ENCODE results near the gene CXXC1. TPM values are rescaled to one million over a fixed set of nuclear protein-coding genes. Genes with fewer than 3 reads are reported as not detected.

CXXC1 gene
- polyA plus RNA-seq, 1 donor (not counting 4 experiments of a cell fraction or from before 2014, with no cell fraction given) = 33.6 TPM

- Histone ChIP-seq H3K9me3 (ENCODE audit: control insufficient read depth, low read depth, low read length) (no peaks in the 10 kb centered on the region), H3K9me1 (ENCODE audit: control insufficient read depth, extremely low read depth, insufficient read depth, low read length) (peaks cover 3% of the 10 kb centered on the region), H3K27me3 (ENCODE audit: control insufficient read depth, extremely low read depth, insufficient read depth, low read length) (no peaks in the 10 kb centered on the region), H3K27ac (ENCODE audit: control insufficient read depth, insufficient read depth, low read length) (no peak overlapping the region), H3K4me3 (ENCODE audit: control insufficient read depth in 2 of 3, extremely low read depth in 1 of 3, insufficient read depth in 2 of 3, low read depth in 1 of 3, low read length in 3 of 3) (peak overlapping the region in 1 of 3 experiments; percentile 100), H2AFZ (ENCODE audit: control insufficient read depth, low read length) (no peak overlapping the region), H4K20me1 (ENCODE audit: control insufficient read depth, extremely low read depth, insufficient read depth, low read length) (no peaks in the 10 kb centered on the region), H3K4me2 (ENCODE audit: control insufficient read depth, extremely low read depth, insufficient read depth, low read depth, low read length) (no peak overlapping the region), H3K4me1 (ENCODE audit: control insufficient read depth, extremely low read depth, insufficient read depth, low read length) (peaks cover 58% of the 10 kb centered on the region), H3K79me2 (ENCODE audit: control insufficient read depth, insufficient read depth, low read length) (peaks cover 62% of the 10 kb centered on the region), H3K36me3 (ENCODE audit: control insufficient read depth in 2 of 2, extremely low read depth in 1 of 2, insufficient read depth in 2 of 2, low read length in 2 of 2) (peaks cover 19 to 49% of the 10 kb centered on the region in 2 experiments), H3K9ac (ENCODE audit: control insufficient read depth, extremely low read depth, insufficient read depth, low read length) (no peak overlapping the region)
- DNase-seq (ENCODE audit: low read depth, low spot score) (no peak), FAIRE-seq (no peak)
- dilution Hi-C loops (cut with MboI; ENCODE audit: extremely low pct_ligation_motif_present, low sequenced_read_pairs) = no loop called here
- TF ChIP-seq CTCF (optimal IDR thresholded peaks at IDR 0.05 in 1 of 3, IDR thresholded peaks at IDR 0.05 in 1 of 3, conservative IDR thresholded peaks at IDR 0.05 in 1 of 3; ENCODE audit: extremely low read depth in 1 of 3, insufficient read depth in 2 of 3, low read length in 3 of 3) (no peak), EZH2 (IDR thresholded peaks at IDR 0.05; ENCODE audit: low read length) (no peak)
Observed at GRCh38 chr18:50282521-50283335, 4.8 kb downstream of the CXXC1 start.

GRCh38 chr18:50281972-50282520 is 5.4 kb downstream of the CXXC1 start:
- Histone ChIP-seq H3K36me3 (ENCODE audit: control insufficient read depth in 2 of 2, extremely low read depth in 1 of 2, insufficient read depth in 2 of 2, low read length in 2 of 2) (peaks cover 19 to 49% of the 10 kb centered on the region in 2 experiments), H3K4me3 (ENCODE audit: control insufficient read depth in 2 of 3, extremely low read depth in 1 of 3, insufficient read depth in 2 of 3, low read depth in 1 of 3, low read length in 3 of 3) (peak overlapping the region; percentile 85 to 100 (median 99)), H3K4me2 (ENCODE audit: control insufficient read depth, extremely low read depth, insufficient read depth, low read depth, low read length) (peak overlapping the region; percentile 81), H3K9me3 (ENCODE audit: control insufficient read depth, low read depth, low read length) (no peaks in the 10 kb centered on the region), H3K27ac (ENCODE audit: control insufficient read depth, insufficient read depth, low read length) (peak overlapping the region; percentile 98), H3K9ac (ENCODE audit: control insufficient read depth, extremely low read depth, insufficient read depth, low read length) (peak overlapping the region; percentile 99), H2AFZ (ENCODE audit: control insufficient read depth, low read length) (peak overlapping the region; percentile 89), H4K20me1 (ENCODE audit: control insufficient read depth, extremely low read depth, insufficient read depth, low read length) (no peaks in the 10 kb centered on the region), H3K79me2 (ENCODE audit: control insufficient read depth, insufficient read depth, low read length) (peaks cover 60% of the 10 kb centered on the region), H3K4me1 (ENCODE audit: control insufficient read depth, extremely low read depth, insufficient read depth, low read length) (peaks cover 62% of the 10 kb centered on the region), H3K9me1 (ENCODE audit: control insufficient read depth, extremely low read depth, insufficient read depth, low read length) (peaks cover 3% of the 10 kb centered on the region), H3K27me3 (ENCODE audit: control insufficient read depth, extremely low read depth, insufficient read depth, low read length) (no peaks in the 10 kb centered on the region)
- no peak for FAIRE-seq
- no peak for DNase-seq (ENCODE audit: low read depth, low spot score)
- dilution Hi-C loops (cut with MboI; ENCODE audit: extremely low pct_ligation_motif_present, low sequenced_read_pairs) = no loop called here
- TF ChIP-seq CTCF (optimal IDR thresholded peaks at IDR 0.05 in 1 of 3, IDR thresholded peaks at IDR 0.05 in 1 of 3, conservative IDR thresholded peaks at IDR 0.05 in 1 of 3; ENCODE audit: extremely low read depth in 1 of 3, insufficient read depth in 2 of 3, low read length in 3 of 3) = no peak
- no peak for TF ChIP-seq EZH2 (IDR thresholded peaks at IDR 0.05; ENCODE audit: low read length)

Measured in keratinocyte (primary cell).